Measurements from ENCODE around the gene TMEM161B.

TMEM161B gene

GRCh38 chr5:88236866-88237642 lies 31.6 kb downstream of the TMEM161B start:
- Histone ChIP-seq H3K27me3 (ENCODE audit: insufficient read depth, poor library complexity, severe bottlenecking) (no peaks in the 10 kb centered on the region), H3K27ac (replicated peaks) (no peak overlapping the region), H3K4me3 (replicated peaks; ENCODE audit: insufficient read depth, low read length) (no peak overlapping the region)
- no peak for DNase-seq (ENCODE audit: low read depth in 1 of 2, low spot score in 1 of 2)
- TF ChIP-seq REST (IDR thresholded peaks at IDR 0.05; ENCODE audit: insufficient replicate concordance, low read depth) (no peak), SPI1 (IDR thresholded peaks at IDR 0.05; ENCODE audit: borderline replicate concordance, low read depth) (no peak)

GRCh38 chr5:88235828-88236227 lies 32.8 kb downstream of the TMEM161B start:
- Histone ChIP-seq H3K4me3 (replicated peaks; ENCODE audit: insufficient read depth, low read length) (no peak overlapping the region), H3K27me3 (ENCODE audit: insufficient read depth, poor library complexity, severe bottlenecking) (no peaks in the 10 kb centered on the region), H3K27ac (replicated peaks) (no peak overlapping the region)
- TF ChIP-seq CTCF (IDR thresholded peaks at IDR 0.05; ENCODE audit: insufficient read depth, low read length) (no peak), SPI1 (IDR thresholded peaks at IDR 0.05; ENCODE audit: borderline replicate concordance, low read depth) (no peak), POLR2AphosphoS5 (IDR thresholded peaks at IDR 0.05; ENCODE audit: low read depth) (no peak), GABPA (IDR thresholded peaks at IDR 0.05; ENCODE audit: low read depth) (no peak), REST (IDR thresholded peaks at IDR 0.05; ENCODE audit: insufficient replicate concordance, low read depth) (no peak)
- no peak for DNase-seq (ENCODE audit: low read depth in 1 of 2, low spot score in 1 of 2)

GRCh38 chr5:88235346-88235745 lies 33.3 kb downstream of the TMEM161B start:
- Histone ChIP-seq H3K27me3 (ENCODE audit: insufficient read depth, poor library complexity, severe bottlenecking) (no peaks in the 10 kb centered on the region), H3K4me3 (replicated peaks; ENCODE audit: insufficient read depth, low read length) (no peak overlapping the region), H3K27ac (replicated peaks) (no peak overlapping the region)
- TF ChIP-seq POLR2AphosphoS5 (IDR thresholded peaks at IDR 0.05; ENCODE audit: low read depth) (no peak), REST (IDR thresholded peaks at IDR 0.05; ENCODE audit: insufficient replicate concordance, low read depth) (no peak), GABPA (IDR thresholded peaks at IDR 0.05; ENCODE audit: low read depth) (no peak), SPI1 (IDR thresholded peaks at IDR 0.05; ENCODE audit: borderline replicate concordance, low read depth) (no peak), CTCF (IDR thresholded peaks at IDR 0.05; ENCODE audit: insufficient read depth, low read length) (no peak)
- DNase-seq (ENCODE audit: low read depth in 1 of 2, low spot score in 1 of 2) = no peak

All from HL-60 (cell line).